IPS DF 6.9 (cell line): ENCODE measurements around the gene ALOXE3.
A peak's percentile ranks its signal among the peaks of the same experiment; 100 is the strongest.

Source experiments
- DNase-seq: peaks from one replicate; pipeline ENCODE4 v3.0.0-alpha.2; 2013; ENCODE audit warnings: low read depth, low spot score
- H3K27ac ChIP-seq: one replicate; pipeline ENCODE4 v1.5.1; 2013; ENCODE audit warnings: low read length, control low read depth
- H3K27me3 ChIP-seq: 2 replicates; pipeline ENCODE4 v1.6.1; 2013; ENCODE audit warnings: mild to moderate bottlenecking, low read length; ENCODE audit not compliant: control insufficient read depth, insufficient read depth
- H3K36me3 ChIP-seq: 2 replicates; pipeline ENCODE4 v1.6.1; 2013; ENCODE audit warnings: low read length; ENCODE audit not compliant: control insufficient read depth, insufficient read depth
- H3K4me1 ChIP-seq: 2 replicates; pipeline ENCODE4 v1.6.1; 2013; ENCODE audit warnings: low read length; ENCODE audit not compliant: control insufficient read depth, insufficient read depth
- H3K4me3 ChIP-seq: 2 replicates; pipeline ENCODE4 v1.5.1; 2013; ENCODE audit warnings: mild to moderate bottlenecking, low read length
- H3K9me3 ChIP-seq: 2 replicates; pipeline ENCODE4 v1.6.1; 2013; ENCODE audit warnings: low read length, inconsistent platforms; ENCODE audit not compliant: control insufficient read depth, insufficient read depth
- WGBS: extraction: QIAGEN DNeasy Blood & Tissue Kit; methylation state at CpG from one replicate; pipeline ENCODE4 v1.1.7; 2013; ENCODE audit warnings: mixed read lengths, missing lambda C conversion rate; ENCODE audit not compliant: insufficient read length, insufficient coverage; 5-methylcytosine and 5-hydroxymethylcytosine counted together

Gene ALOXE3

GRCh38 chr17:8153525-8153956 lies 35.2 kb upstream of the ALOXE3 start:
- H3K4me1 ChIP-seq: peaks cover 9% of the 10 kb centered on the region
- no peaks in the 10 kb centered on the region for H3K27me3 ChIP-seq
- no peak overlapping the region for H3K4me3 ChIP-seq
- peaks cover 7% of the 10 kb centered on the region for H3K36me3 ChIP-seq
- no peaks in the 10 kb centered on the region for H3K9me3 ChIP-seq
- H3K27ac ChIP-seq: no peak overlapping the region
- no CpG with 5 or more reads among the region's 13 CpGs for WGBS
- DNase-seq: no peak

- no CpG with 5 or more reads among the region's 7 CpGs for WGBS
- no peak overlapping the region for H3K4me3 ChIP-seq
- no peak for DNase-seq
- H3K27me3 ChIP-seq: no peaks in the 10 kb centered on the region
- H3K36me3 ChIP-seq: peaks cover 10% of the 10 kb centered on the region
- H3K27ac ChIP-seq: no peak overlapping the region
- H3K9me3 ChIP-seq: no peaks in the 10 kb centered on the region
- H3K4me1 ChIP-seq: peaks cover 9% of the 10 kb centered on the region
Measured at GRCh38 chr17:8153031-8153451, 34.7 kb upstream of the ALOXE3 start.

DNA sequence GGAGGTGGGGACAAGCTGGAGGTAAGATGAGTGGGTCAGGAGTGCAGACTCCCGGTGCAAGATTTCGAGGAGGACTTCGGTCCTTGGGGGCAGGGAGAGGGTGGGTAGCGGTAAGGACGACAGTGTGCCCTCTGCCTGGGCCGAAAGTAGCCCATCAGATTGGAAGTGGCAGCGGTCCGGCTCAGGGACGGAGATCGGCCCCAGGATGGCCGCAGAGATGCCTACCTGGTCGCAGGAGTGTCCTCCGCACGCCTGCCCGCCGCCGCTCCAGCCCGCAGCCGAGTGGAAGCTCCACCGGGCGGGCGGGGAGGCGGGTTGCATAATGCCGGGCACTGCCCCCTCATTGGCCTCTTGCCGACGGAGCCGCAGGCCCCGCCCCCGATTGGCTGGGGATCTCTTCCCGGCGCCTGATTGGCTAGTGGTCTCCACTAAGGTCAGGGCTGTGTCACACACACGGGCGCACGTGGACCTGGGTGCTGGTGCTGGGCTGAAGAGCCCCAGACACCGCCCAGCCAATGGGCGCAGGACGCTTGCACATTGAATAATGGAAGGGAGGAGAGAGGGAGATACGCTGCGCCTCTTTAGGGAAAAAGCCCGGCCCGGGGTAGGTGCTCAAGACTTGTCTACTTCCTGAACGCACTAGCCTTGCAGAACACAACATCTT lies 33.9 kb upstream of the ALOXE3 start, which contains the start of gene PER1:
TSS of gene PER1 (minus strand) at position 293 of the 664 bp plus-strand sequence. CDS start 1,698 bp downstream, outside the sequence.
- no peaks in the 10 kb centered on the region for H3K27me3 ChIP-seq
- H3K9me3 ChIP-seq: no peaks in the 10 kb centered on the region
- no peak for DNase-seq
- H3K36me3 ChIP-seq: peaks cover 16% of the 10 kb centered on the region
- H3K4me1 ChIP-seq: peaks cover 9% of the 10 kb centered on the region
- WGBS: no CpG with 5 or more reads among the region's 42 CpGs
- peak within 1 kb of the TSS; percentile 81 for H3K4me3 ChIP-seq
- H3K27ac ChIP-seq: no peak within 1 kb of the TSS

DNA sequence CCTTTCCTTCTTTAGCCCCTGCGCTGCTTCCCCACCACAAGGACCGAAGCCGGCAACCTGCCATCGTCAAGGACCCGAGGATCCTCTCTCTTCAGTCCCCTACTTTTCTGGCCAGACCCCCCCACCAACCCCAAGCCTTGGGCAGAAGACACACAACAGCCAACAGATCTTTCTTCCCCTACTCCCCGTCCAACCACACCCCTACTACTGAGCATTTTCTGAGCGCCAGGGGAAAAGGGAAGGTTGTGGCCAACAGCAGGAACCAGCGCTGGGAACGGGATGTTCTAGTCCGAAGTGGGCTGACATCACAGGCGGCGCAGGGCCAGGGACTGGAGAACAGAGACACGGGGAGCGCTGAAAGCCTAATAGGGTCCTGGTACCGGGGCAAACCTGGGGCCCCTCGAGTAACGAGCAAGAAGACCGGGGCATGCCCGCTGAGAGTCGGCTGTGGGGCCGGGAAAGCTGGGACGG lies 33.4 kb upstream of the ALOXE3 start:
- Histone ChIP-seq H3K27ac (no peak overlapping the region), H3K36me3 (peaks cover 21% of the 10 kb centered on the region), H3K27me3 (no peaks in the 10 kb centered on the region), H3K4me3 (peak overlapping the region; percentile 81), H3K4me1 (peaks cover 9% of the 10 kb centered on the region), H3K9me3 (no peaks in the 10 kb centered on the region)
- no peak for DNase-seq
- no CpG with 5 or more reads among the region's 22 CpGs for WGBS

GRCh38 chr17:8151120-8151640 lies 32.9 kb upstream of the ALOXE3 start:
- no CpG with 5 or more reads among the region's 38 CpGs for WGBS
- peaks cover 9% of the 10 kb centered on the region for H3K4me1 ChIP-seq
- H3K4me3 ChIP-seq: peak overlapping the region; percentile 81; the same call in 1 of the 2 replicates
- no peak overlapping the region for H3K27ac ChIP-seq
- no peak for DNase-seq
- H3K9me3 ChIP-seq: no peaks in the 10 kb centered on the region
- peaks cover 24% of the 10 kb centered on the region for H3K36me3 ChIP-seq
- no peaks in the 10 kb centered on the region for H3K27me3 ChIP-seq

GRCh38 chr17:8150194-8151119 lies 32.1 kb upstream of the ALOXE3 start:
- H3K36me3 ChIP-seq: peaks cover 31% of the 10 kb centered on the region
- H3K4me1 ChIP-seq: peaks cover 9% of the 10 kb centered on the region
- H3K27me3 ChIP-seq: no peaks in the 10 kb centered on the region
- no peaks in the 10 kb centered on the region for H3K9me3 ChIP-seq
- no CpG with 5 or more reads among the region's 18 CpGs for WGBS
- no peak overlapping the region for H3K27ac ChIP-seq
- H3K4me3 ChIP-seq: peak overlapping the region; percentile 81; the same call in 1 of the 2 replicates
- DNase-seq: no peak

DNA sequence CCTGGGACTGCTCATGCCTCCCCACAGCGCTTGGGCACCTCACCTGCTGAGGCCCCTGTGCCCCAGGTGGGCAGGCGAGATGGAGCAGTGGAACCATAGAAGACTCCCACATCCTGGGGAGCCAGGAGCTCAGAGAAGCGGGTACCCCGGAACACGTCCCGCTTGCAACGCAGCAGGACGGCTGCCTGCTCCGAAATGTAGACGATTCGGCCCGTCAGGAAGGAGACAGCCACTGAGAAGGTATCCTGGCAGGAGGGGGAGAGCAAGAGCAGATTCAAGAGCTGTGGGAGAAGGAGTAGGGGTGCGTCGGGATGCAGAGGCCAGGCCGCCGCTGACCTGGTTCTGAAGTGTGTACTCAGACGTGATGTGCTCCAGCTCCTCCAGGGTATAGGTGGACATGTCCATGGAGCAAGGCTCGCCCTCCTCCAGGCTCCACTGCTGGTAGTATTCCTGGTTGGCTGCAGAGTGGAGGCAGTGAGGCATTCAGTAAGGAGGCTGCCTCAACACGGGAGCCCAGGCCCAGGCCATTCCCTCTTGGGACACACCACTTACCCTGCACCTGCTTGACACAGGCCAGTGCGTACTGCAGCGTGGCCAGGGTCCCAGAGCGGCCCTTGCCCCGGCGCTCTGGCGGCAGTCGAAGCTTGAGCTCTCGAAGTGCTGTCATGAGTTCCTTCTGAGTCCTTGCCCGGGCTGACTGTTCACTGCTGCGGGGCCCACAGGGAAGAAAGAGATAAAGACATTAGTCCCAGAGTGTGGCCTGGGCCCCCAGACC lies 31.3 kb upstream of the ALOXE3 start:
- no peak for DNase-seq
- WGBS: no CpG with 5 or more reads among the region's 29 CpGs
- H3K4me3 ChIP-seq: no peak overlapping the region
- H3K4me1 ChIP-seq: peaks cover 9% of the 10 kb centered on the region
- H3K27me3 ChIP-seq: no peaks in the 10 kb centered on the region
- peaks cover 34% of the 10 kb centered on the region for H3K36me3 ChIP-seq
- H3K9me3 ChIP-seq: no peaks in the 10 kb centered on the region
- no peak overlapping the region for H3K27ac ChIP-seq

DNA sequence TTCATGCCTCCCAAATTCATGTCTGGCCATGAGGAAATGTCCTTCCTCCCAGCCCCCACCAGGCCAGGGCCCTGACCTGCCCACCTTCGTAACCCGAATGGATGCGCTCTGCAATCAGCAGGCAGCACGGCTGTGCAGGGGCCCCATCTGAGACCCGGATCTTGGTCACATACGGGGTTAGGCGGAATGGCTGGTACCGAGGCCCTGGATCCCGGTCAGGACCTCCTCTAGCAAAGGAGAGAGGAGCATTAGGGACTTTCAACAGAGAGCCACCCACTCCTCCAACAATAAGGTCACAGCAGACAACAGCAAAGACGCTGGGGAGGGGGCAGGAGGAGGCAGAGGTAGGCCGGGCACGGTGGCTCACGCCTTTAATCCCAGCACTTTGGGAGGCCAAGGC lies 30.2 kb upstream of the ALOXE3 start:
- peaks cover 42% of the 10 kb centered on the region for H3K36me3 ChIP-seq
- no CpG with 5 or more reads among the region's 13 CpGs for WGBS
- H3K27ac ChIP-seq: no peak overlapping the region
- peaks cover 8% of the 10 kb centered on the region for H3K4me1 ChIP-seq
- DNase-seq: no peak
- H3K9me3 ChIP-seq: no peaks in the 10 kb centered on the region
- H3K4me3 ChIP-seq: no peak overlapping the region
- no peaks in the 10 kb centered on the region for H3K27me3 ChIP-seq

GRCh38 chr17:8147805-8148404 lies 29.6 kb upstream of the ALOXE3 start:
- no CpG with 5 or more reads among the region's 13 CpGs for WGBS

More at GRCh38 chr17:8147805-8148404, 29.6 kb upstream of the ALOXE3 start:
- H3K27ac ChIP-seq: no peak overlapping the region
- H3K36me3 ChIP-seq: peaks cover 43% of the 10 kb centered on the region
- H3K9me3 ChIP-seq: no peaks in the 10 kb centered on the region
- no peak for DNase-seq
- H3K27me3 ChIP-seq: no peaks in the 10 kb centered on the region
- no peak overlapping the region for H3K4me3 ChIP-seq
- peaks cover 6% of the 10 kb centered on the region for H3K4me1 ChIP-seq
